Hepatocyte (in vitro differentiated cells): Measurements from ENCODE around the gene PSMB3. TPM values are rescaled to one million over a fixed set of nuclear protein-coding genes. Genes with fewer than 3 reads are reported as not detected.

Source experiments
- DNase-seq: peaks from one replicate; pipeline ENCODE4 v3.0.0-alpha.2; 2016; ENCODE audit warnings: low spot score
- H2AFZ ChIP-seq: fragments of 200-600 bp; sonication (generic); 2 replicates; pipeline ENCODE4 v1.6.0; 2016; ENCODE audit warnings: antibody characterized with exemption, mild to moderate bottlenecking
- H3K27ac ChIP-seq: fragments of 200-600 bp; sonication (generic); 2 replicates; pipeline ENCODE4 v1.5.1; 2016; ENCODE audit warnings: mild to moderate bottlenecking
- H3K27me3 ChIP-seq: fragments of 200-600 bp; sonication (generic); 2 replicates; pipeline ENCODE4 v1.6.1; 2016
- H3K36me3 ChIP-seq: fragments of 200-600 bp; sonication (generic); replicated peaks from 2 replicates; pipeline ENCODE4 v1.5.1; 2016; ENCODE audit warnings: low read depth; ENCODE audit not compliant: insufficient read depth
- H3K4me1 ChIP-seq: fragments of 200-600 bp; sonication (generic); 2 replicates; pipeline ENCODE4 v1.5.1; 2016; ENCODE audit warnings: mild to moderate bottlenecking, moderate library complexity; ENCODE audit not compliant: insufficient read depth
- H3K4me2 ChIP-seq: fragments of 200-600 bp; sonication (generic); 2 replicates; pipeline ENCODE4 v1.6.0; 2016
- H3K4me3 ChIP-seq: fragments of 200-600 bp; sonication (generic); 2 replicates; pipeline ENCODE4 v1.5.1; 2016; ENCODE audit warnings: mild to moderate bottlenecking
- H3K79me2 ChIP-seq: fragments of 200-600 bp; sonication (generic); 2 replicates; pipeline ENCODE4 v1.6.0; 2017; ENCODE audit warnings: mild to moderate bottlenecking
- H3K9me2 ChIP-seq: fragments of 200-600 bp; sonication (generic); replicated peaks from 2 replicates; pipeline ENCODE4 v1.6.0; 2017; ENCODE audit warnings: mild to moderate bottlenecking; ENCODE audit not compliant: insufficient read depth
- H3K9me3 ChIP-seq: fragments of 200-600 bp; sonication (generic); 2 replicates; pipeline ENCODE4 v1.5.1; 2016; ENCODE audit warnings: low read depth, mild to moderate bottlenecking
- H4K20me1 ChIP-seq: fragments of 200-600 bp; sonication (generic); 2 replicates; pipeline ENCODE4 v1.6.0; 2016; ENCODE audit warnings: mild to moderate bottlenecking; ENCODE audit not compliant: insufficient read depth, poor library complexity, severe bottlenecking
- EZH2 ChIP-seq: fragments of 200-600 bp; sonication (generic); IDR thresholded peaks from 2 replicates; pipeline ENCODE4 v1.6.1; 2016; ENCODE audit warnings: antibody characterized with exemption, mild to moderate bottlenecking, borderline replicate concordance
- EZH2phosphoT487 ChIP-seq: fragments of 200-600 bp; sonication (generic); IDR thresholded peaks from one replicate; pipeline ENCODE4 v1.6.1; 2018; ENCODE audit warnings: antibody characterized with exemption, mild to moderate bottlenecking, low read depth, moderate library complexity; ENCODE audit not compliant: unreplicated experiment, severe bottlenecking
- WGBS: methylation state at CpG from one replicate; pipeline ENCODE4 v1.1.6; 2016; ENCODE audit warnings: low lambda C conversion rate; ENCODE audit errors: missing lambda C conversion rate; 5-methylcytosine and 5-hydroxymethylcytosine counted together
- polyA plus RNA-seq: library from polyadenylated mRNA; unstranded; fragments of >200 nt; fragmentation: Nextera tagmentation; extraction: Ambion mirVana; gene quantifications from 2 replicates; pipeline ENCODE4 v1.2.1, GENCODE V29; 2016
- total RNA-seq: library from RNA; depleted of rRNA; stranded (reverse); fragments of >200 nt; gene quantifications from 2 replicates; pipeline ENCODE4 v1.2.3, GENCODE V29; 2014
- TF ChIP-seq, protein P1 (sequence below): fragments of 200-600 bp; sonication (generic); IDR thresholded peaks from 2 replicates; pipeline ENCODE4 v1.5.1; 2016; ENCODE audit warnings: antibody characterized with exemption, mild to moderate bottlenecking; ENCODE audit not compliant: poor library complexity

The PSMB3 gene
- total and polyA plus RNA-seq, 2 experiments from 2014 or later, result 127 to 275 TPM

DNA sequence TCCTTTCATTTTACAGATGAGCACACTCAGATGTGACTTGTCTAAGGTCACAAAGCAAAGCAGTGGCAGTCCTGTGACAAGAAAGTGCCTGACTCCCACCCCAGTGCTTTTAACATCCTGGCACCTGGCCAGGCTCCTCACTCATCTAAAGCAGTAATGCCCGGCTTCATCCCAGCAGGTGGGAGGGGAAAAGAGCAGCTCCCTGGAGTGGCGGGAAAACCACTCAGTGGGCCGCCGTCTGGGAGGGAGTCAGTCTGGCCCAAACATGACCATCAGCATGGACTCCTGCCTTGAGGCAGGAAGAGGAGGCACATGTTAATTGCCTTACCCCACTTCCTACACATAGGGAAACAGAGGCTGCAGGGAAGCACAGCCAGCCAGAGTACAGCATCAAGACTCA lies 7.0 kb upstream of the PSMB3 start:
- Histone ChIP-seq H3K9me3 (no peaks in the 10 kb centered on the region), H3K9me2 (no peaks in the 10 kb centered on the region), H3K79me2 (peaks cover 73% of the 10 kb centered on the region), H3K27ac (peak overlapping the region; percentile 97), H4K20me1 (peaks cover 56% of the 10 kb centered on the region), H2AFZ (no peak overlapping the region), H3K4me2 (peak overlapping the region; percentile 99), H3K27me3 (no peaks in the 10 kb centered on the region), H3K4me1 (peaks cover 51% of the 10 kb centered on the region), H3K36me3 (no peaks in the 10 kb centered on the region), H3K4me3 (no peak overlapping the region)
- TF ChIP-seq EZH2phosphoT487 (no peak), EZH2 (no peak)
- TF ChIP-seq, protein P1, sequence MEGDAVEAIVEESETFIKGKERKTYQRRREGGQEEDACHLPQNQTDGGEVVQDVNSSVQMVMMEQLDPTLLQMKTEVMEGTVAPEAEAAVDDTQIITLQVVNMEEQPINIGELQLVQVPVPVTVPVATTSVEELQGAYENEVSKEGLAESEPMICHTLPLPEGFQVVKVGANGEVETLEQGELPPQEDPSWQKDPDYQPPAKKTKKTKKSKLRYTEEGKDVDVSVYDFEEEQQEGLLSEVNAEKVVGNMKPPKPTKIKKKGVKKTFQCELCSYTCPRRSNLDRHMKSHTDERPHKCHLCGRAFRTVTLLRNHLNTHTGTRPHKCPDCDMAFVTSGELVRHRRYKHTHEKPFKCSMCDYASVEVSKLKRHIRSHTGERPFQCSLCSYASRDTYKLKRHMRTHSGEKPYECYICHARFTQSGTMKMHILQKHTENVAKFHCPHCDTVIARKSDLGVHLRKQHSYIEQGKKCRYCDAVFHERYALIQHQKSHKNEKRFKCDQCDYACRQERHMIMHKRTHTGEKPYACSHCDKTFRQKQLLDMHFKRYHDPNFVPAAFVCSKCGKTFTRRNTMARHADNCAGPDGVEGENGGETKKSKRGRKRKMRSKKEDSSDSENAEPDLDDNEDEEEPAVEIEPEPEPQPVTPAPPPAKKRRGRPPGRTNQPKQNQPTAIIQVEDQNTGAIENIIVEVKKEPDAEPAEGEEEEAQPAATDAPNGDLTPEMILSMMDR, result no peak
- DNase-seq, result peak; percentile 41
- WGBS, result 38% methylated on average over 4 of the region's 4 CpGs

DNA sequence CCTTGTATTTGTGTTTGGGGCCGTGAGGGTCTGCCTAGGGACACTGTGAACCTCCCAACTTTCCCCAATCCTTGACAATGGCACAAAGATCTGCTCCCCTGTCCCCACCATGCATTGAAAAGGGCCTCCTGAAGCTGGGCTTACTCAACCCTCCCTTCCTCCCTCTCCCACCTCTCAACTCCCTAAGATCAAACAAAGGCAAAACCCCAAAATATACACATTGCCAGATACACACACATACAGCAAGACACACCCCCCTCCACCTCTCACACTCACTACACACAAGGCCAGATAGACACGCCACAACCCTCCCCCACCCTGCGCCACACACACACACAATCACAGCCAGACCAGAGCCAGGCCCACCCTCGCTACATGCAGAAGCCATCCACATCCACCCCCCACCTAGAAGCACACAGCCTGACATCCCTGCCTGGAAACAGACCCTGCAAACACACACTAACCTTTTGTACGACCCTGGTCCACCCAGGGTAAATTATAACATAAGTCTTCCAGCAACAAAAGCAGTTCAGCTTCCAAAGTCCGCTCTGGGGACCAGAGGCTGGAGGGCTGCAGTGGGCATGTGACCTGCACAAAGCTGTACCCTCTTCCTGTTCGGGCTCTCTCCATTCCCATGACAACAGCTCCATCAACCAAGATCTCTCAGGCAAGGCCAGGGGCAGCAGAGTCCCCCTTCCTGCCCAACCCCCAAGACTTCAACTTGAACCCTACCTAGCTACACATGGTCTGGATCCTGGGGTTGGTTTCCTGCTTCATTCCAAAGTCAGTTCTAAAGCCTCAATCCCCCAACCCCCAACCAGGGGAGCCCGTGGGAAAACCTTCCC lies 6.3 kb upstream of the PSMB3 start:
- Histone ChIP-seq H3K4me2 (peak overlapping the region; percentile 99), H2AFZ (no peak overlapping the region), H3K79me2 (peaks cover 67% of the 10 kb centered on the region), H3K36me3 (no peaks in the 10 kb centered on the region), H3K9me3 (no peaks in the 10 kb centered on the region), H3K27me3 (no peaks in the 10 kb centered on the region), H3K4me1 (peaks cover 56% of the 10 kb centered on the region), H3K27ac (peak overlapping the region; percentile 97), H4K20me1 (peaks cover 49% of the 10 kb centered on the region), H3K9me2 (no peaks in the 10 kb centered on the region), H3K4me3 (peak overlapping the region; percentile 96)
- DNase-seq, result peak; percentile 59
- WGBS, result 23% methylated on average over 8 of the region's 8 CpGs
- TF ChIP-seq, protein P1, result no peak
- TF ChIP-seq EZH2 (no peak), EZH2phosphoT487 (no peak)

DNA sequence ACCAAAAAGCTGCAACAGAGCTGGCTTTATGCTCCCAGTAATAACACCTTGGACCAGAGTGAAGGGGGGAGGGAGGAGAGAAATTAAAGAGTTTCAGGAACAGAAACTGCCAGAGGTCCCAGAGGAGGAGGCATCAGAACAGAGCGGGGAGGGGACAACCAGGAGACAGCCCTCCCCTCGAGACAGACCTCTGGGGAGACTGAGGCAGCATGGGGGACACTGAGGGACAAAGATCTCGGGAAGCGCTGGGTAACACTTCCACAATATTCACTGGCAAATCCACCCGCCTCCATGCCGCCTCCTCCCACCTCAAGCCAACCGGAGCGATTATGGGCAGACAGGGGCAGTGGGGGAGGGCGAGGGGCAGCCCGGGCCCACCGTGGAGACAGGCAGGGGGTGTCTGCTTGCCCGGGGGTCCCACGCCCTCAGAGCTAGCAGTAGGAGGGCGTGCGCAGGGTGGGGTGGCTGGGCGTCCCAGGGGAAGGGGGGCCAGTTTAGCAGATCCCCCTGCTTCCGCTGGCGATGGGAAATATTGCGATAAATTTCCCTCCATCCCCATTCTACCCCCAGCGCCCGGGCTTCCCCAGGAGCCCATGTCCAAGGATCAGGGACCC lies 5.6 kb upstream of the PSMB3 start:
- 5% methylated on average over 15 of the region's 21 CpGs for WGBS
- no peak for TF ChIP-seq EZH2
- TF ChIP-seq EZH2phosphoT487, result no peak
- TF ChIP-seq, protein P1, result no peak
- Histone ChIP-seq H3K4me3 (peak overlapping the region; percentile 96), H2AFZ (peak overlapping the region; percentile 86), H3K4me2 (peak overlapping the region; percentile 99), H3K27ac (peak overlapping the region; percentile 97), H4K20me1 (peaks cover 41% of the 10 kb centered on the region), H3K79me2 (peaks cover 59% of the 10 kb centered on the region), H3K36me3 (no peaks in the 10 kb centered on the region), H3K9me2 (no peaks in the 10 kb centered on the region), H3K27me3 (no peaks in the 10 kb centered on the region), H3K4me1 (peaks cover 51% of the 10 kb centered on the region), H3K9me3 (no peaks in the 10 kb centered on the region)
- no peak for DNase-seq
